DOHH2 (cell line): ENCODE results near the gene ZNF552.
"Not testable (repeated sequence)": the region's sequence is repeated elsewhere in the genome, so short reads cannot be mapped to it uniquely, and the experiment has no call there.

Experiments
- H3F3A ChIP-seq: fragments of 200-600 bp; sonication (generic), shearing (Covaris generic); 2 replicates; pipeline ENCODE4 v1.6.0; 2016; ENCODE audit warnings: antibody characterized with exemption, mild to moderate bottlenecking; ENCODE audit not compliant: control insufficient read depth, insufficient read depth
- H3K27ac ChIP-seq: fragments of 200-600 bp; sonication (generic); 2 replicates; pipeline ENCODE4 v1.5.1; 2014; ENCODE audit warnings: low read depth, mild to moderate bottlenecking, low read length, moderate library complexity
- H3K27me3 ChIP-seq: fragments of 200-600 bp; sonication (generic); 2 replicates; pipeline ENCODE4 v1.6.1; 2014; ENCODE audit warnings: mild to moderate bottlenecking, low read length, mixed read lengths; ENCODE audit not compliant: control insufficient read depth
- H3K36me3 ChIP-seq: fragments of 200-600 bp; sonication (generic); 2 replicates; pipeline ENCODE4 v1.6.1; 2014; ENCODE audit warnings: mild to moderate bottlenecking, low read length, moderate library complexity, mixed read lengths; ENCODE audit not compliant: control insufficient read depth
- H3K4me1 ChIP-seq: fragments of 200-600 bp; sonication (generic); 2 replicates; pipeline ENCODE4 v1.6.1; 2014; ENCODE audit warnings: mild to moderate bottlenecking, low read length, mixed read lengths; ENCODE audit not compliant: control insufficient read depth
- H3K4me2 ChIP-seq: fragments of 200-600 bp; sonication (generic); 2 replicates; pipeline ENCODE4 v1.6.0; 2014; ENCODE audit warnings: mild to moderate bottlenecking, low read length, moderate library complexity
- H3K4me3 ChIP-seq: fragments of 200-600 bp; sonication (generic); 2 replicates; pipeline ENCODE4 v1.5.1; 2014; ENCODE audit warnings: mild to moderate bottlenecking, low read length, mixed read lengths
- H3K79me2 ChIP-seq: fragments of 200-600 bp; sonication (generic); 2 replicates; pipeline ENCODE4 v1.6.1; 2014; ENCODE audit warnings: mild to moderate bottlenecking, low read length, mixed read lengths; ENCODE audit not compliant: control insufficient read depth
- H3K9me2 ChIP-seq: fragments of 200-600 bp; sonication (generic); replicated peaks from 2 replicates; pipeline ENCODE4 v1.6.1; 2014; ENCODE audit warnings: mild to moderate bottlenecking, low read length, mixed read lengths; ENCODE audit not compliant: control insufficient read depth
- H3K9me3 ChIP-seq: fragments of 200-600 bp; sonication (generic); 2 replicates; pipeline ENCODE4 v1.6.1; 2014; ENCODE audit warnings: antibody characterized with exemption, low read length, mixed read lengths; ENCODE audit not compliant: control insufficient read depth, insufficient read depth
- H4K20me1 ChIP-seq: fragments of 200-600 bp; sonication (generic); 2 replicates; pipeline ENCODE4 v1.6.0; 2014; ENCODE audit warnings: low read depth, mild to moderate bottlenecking, antibody characterized with exemption, low read length, moderate library complexity; ENCODE audit not compliant: control insufficient read depth, insufficient read depth
- CTCF ChIP-seq: fragments of 200-600 bp; sonication (generic); IDR thresholded peaks from one replicate; pipeline ENCODE4 v1.5.1; 2014; ENCODE audit warnings: antibody characterized with exemption, mild to moderate bottlenecking, low read depth, low read length; ENCODE audit not compliant: poor library complexity, severe bottlenecking
- EZH2phosphoT487 ChIP-seq: fragments of 200-600 bp; sonication (generic); IDR thresholded peaks from 2 replicates; pipeline ENCODE4 v1.6.1; 2017; ENCODE audit warnings: borderline replicate concordance, mild to moderate bottlenecking, antibody characterized with exemption, low read length, moderate library complexity, mixed read lengths

The ZNF552 gene

GRCh38 chr19:57850553-57851017 is 35.9 kb upstream of the ZNF552 start:
- Histone ChIP-seq H3K4me2 (peak overlapping the region; percentile 63), H3K27ac (0 out of 2 replicates have a peak overlapping the region, but pooled peaks have one; percentile 16), H3K9me3 (peaks cover 3% of the 10 kb centered on the region; the same call in 1 of the 2 replicates), H3K4me3 (peak overlapping the region; percentile 74), H4K20me1 (no peaks in the 10 kb centered on the region), H3K4me1 (peaks cover 12% of the 10 kb centered on the region), H3K9me2 (no peaks in the 10 kb centered on the region), H3K79me2 (peaks cover 39% of the 10 kb centered on the region), H3K27me3 (no peaks in the 10 kb centered on the region), H3F3A (no peaks in the 10 kb centered on the region), H3K36me3 (peaks cover 36% of the 10 kb centered on the region)
- no peak for TF ChIP-seq EZH2phosphoT487
- no peak for TF ChIP-seq CTCF

- H3K9me3 ChIP-seq, H4K20me1 ChIP-seq, H3F3A ChIP-seq, H3K27me3 ChIP-seq, H3K9me2 ChIP-seq: not testable (repeated sequence)
- peaks cover 41% of the 10 kb centered on the region for H3K36me3 ChIP-seq
- H3K79me2 ChIP-seq = peaks cover 41% of the 10 kb centered on the region
- peak within 1 kb of the TSS; percentile 63 for H3K4me2 ChIP-seq
- H3K27ac ChIP-seq = peak within 1 kb of the TSS; percentile 16; the same call in 1 of the 2 replicates
- H3K4me1 ChIP-seq = peaks cover 12% of the 10 kb centered on the region
- H3K4me3 ChIP-seq = peak within 1 kb of the TSS; percentile 74
These were observed 35.2 kb upstream of the ZNF552 start, which contains the start of gene ZNF587 for GRCh38 chr19:57849666-57850473. ZNF587 (plus strand) TSS chr19:57849859; CDS start chr19:57850039, 180 bp downstream.

GRCh38 chr19:57849162-57849665 is 34.5 kb upstream of the ZNF552 start:
- H3K27ac ChIP-seq, H3F3A ChIP-seq: not testable (repeated sequence)
- peaks cover 45% of the 10 kb centered on the region for H3K79me2 ChIP-seq

GRCh38 chr19:57847164-57847563 is 32.5 kb upstream of the ZNF552 start:
- Histone ChIP-seq H3K36me3 (peaks cover 38% of the 10 kb centered on the region), H3K4me1 (peaks cover 12% of the 10 kb centered on the region)

More at GRCh38 chr19:57849162-57849665, 34.5 kb upstream of the ZNF552 start:
- not testable (repeated sequence) for H4K20me1 ChIP-seq, H3K9me3 ChIP-seq, H3K27me3 ChIP-seq, H3K9me2 ChIP-seq
- Histone ChIP-seq H3K36me3 (peaks cover 41% of the 10 kb centered on the region), H3K4me3 (peak overlapping the region; percentile 74), H3K4me1 (peaks cover 12% of the 10 kb centered on the region), H3K4me2 (peak overlapping the region; percentile 45)

More at GRCh38 chr19:57847164-57847563, 32.5 kb upstream of the ZNF552 start:
- peaks cover 38% of the 10 kb centered on the region for H3K79me2 ChIP-seq
- H3K9me3 ChIP-seq, H3K9me2 ChIP-seq, H3K27ac ChIP-seq, H3K4me2 ChIP-seq, H3K27me3 ChIP-seq, H3K4me3 ChIP-seq, H4K20me1 ChIP-seq, H3F3A ChIP-seq: not testable (repeated sequence)
